DOHH2 (cell line): ENCODE results near the gene SCYL3.

Source experiments
- H3F3A ChIP-seq: fragments of 200-600 bp; sonication (generic), shearing (Covaris generic); 2 replicates; pipeline ENCODE4 v1.6.0; 2016; ENCODE audit warnings: antibody characterized with exemption, mild to moderate bottlenecking; ENCODE audit not compliant: control insufficient read depth, insufficient read depth
- H3K27ac ChIP-seq: fragments of 200-600 bp; sonication (generic); 2 replicates; pipeline ENCODE4 v1.5.1; 2014; ENCODE audit warnings: low read depth, mild to moderate bottlenecking, low read length, moderate library complexity
- H3K27me3 ChIP-seq: fragments of 200-600 bp; sonication (generic); 2 replicates; pipeline ENCODE4 v1.6.1; 2014; ENCODE audit warnings: mild to moderate bottlenecking, low read length, mixed read lengths; ENCODE audit not compliant: control insufficient read depth
- H3K36me3 ChIP-seq: fragments of 200-600 bp; sonication (generic); 2 replicates; pipeline ENCODE4 v1.6.1; 2014; ENCODE audit warnings: mild to moderate bottlenecking, low read length, moderate library complexity, mixed read lengths; ENCODE audit not compliant: control insufficient read depth
- H3K4me1 ChIP-seq: fragments of 200-600 bp; sonication (generic); 2 replicates; pipeline ENCODE4 v1.6.1; 2014; ENCODE audit warnings: mild to moderate bottlenecking, low read length, mixed read lengths; ENCODE audit not compliant: control insufficient read depth
- H3K4me2 ChIP-seq: fragments of 200-600 bp; sonication (generic); 2 replicates; pipeline ENCODE4 v1.6.0; 2014; ENCODE audit warnings: mild to moderate bottlenecking, low read length, moderate library complexity
- H3K4me3 ChIP-seq: fragments of 200-600 bp; sonication (generic); 2 replicates; pipeline ENCODE4 v1.5.1; 2014; ENCODE audit warnings: mild to moderate bottlenecking, low read length, mixed read lengths
- H3K79me2 ChIP-seq: fragments of 200-600 bp; sonication (generic); 2 replicates; pipeline ENCODE4 v1.6.1; 2014; ENCODE audit warnings: mild to moderate bottlenecking, low read length, mixed read lengths; ENCODE audit not compliant: control insufficient read depth
- H3K9me2 ChIP-seq: fragments of 200-600 bp; sonication (generic); replicated peaks from 2 replicates; pipeline ENCODE4 v1.6.1; 2014; ENCODE audit warnings: mild to moderate bottlenecking, low read length, mixed read lengths; ENCODE audit not compliant: control insufficient read depth
- H3K9me3 ChIP-seq: fragments of 200-600 bp; sonication (generic); 2 replicates; pipeline ENCODE4 v1.6.1; 2014; ENCODE audit warnings: antibody characterized with exemption, low read length, mixed read lengths; ENCODE audit not compliant: control insufficient read depth, insufficient read depth
- H4K20me1 ChIP-seq: fragments of 200-600 bp; sonication (generic); 2 replicates; pipeline ENCODE4 v1.6.0; 2014; ENCODE audit warnings: low read depth, mild to moderate bottlenecking, antibody characterized with exemption, low read length, moderate library complexity; ENCODE audit not compliant: control insufficient read depth, insufficient read depth
- CTCF ChIP-seq: fragments of 200-600 bp; sonication (generic); IDR thresholded peaks from one replicate; pipeline ENCODE4 v1.5.1; 2014; ENCODE audit warnings: antibody characterized with exemption, mild to moderate bottlenecking, low read depth, low read length; ENCODE audit not compliant: poor library complexity, severe bottlenecking
- EZH2phosphoT487 ChIP-seq: fragments of 200-600 bp; sonication (generic); IDR thresholded peaks from 2 replicates; pipeline ENCODE4 v1.6.1; 2017; ENCODE audit warnings: borderline replicate concordance, mild to moderate bottlenecking, antibody characterized with exemption, low read length, moderate library complexity, mixed read lengths

Gene SCYL3

GRCh38 chr1:169849346-169850022 lies 44.2 kb downstream of the SCYL3 start:
- H3K4me2 ChIP-seq: no peak overlapping the region
- no peak overlapping the region for H3K4me3 ChIP-seq
- TF ChIP-seq EZH2phosphoT487: no peak
- no peak for TF ChIP-seq CTCF
- no peaks in the 10 kb centered on the region for H3K27me3 ChIP-seq
- peaks cover 3% of the 10 kb centered on the region; the same call in 1 of the 2 replicates for H3F3A ChIP-seq
- no peaks in the 10 kb centered on the region for H4K20me1 ChIP-seq
- H3K79me2 ChIP-seq: no peaks in the 10 kb centered on the region
- H3K36me3 ChIP-seq: peaks cover 90% of the 10 kb centered on the region
- H3K9me2 ChIP-seq: no peaks in the 10 kb centered on the region
- H3K27ac ChIP-seq: no peak overlapping the region
- no peaks in the 10 kb centered on the region for H3K4me1 ChIP-seq
- no peaks in the 10 kb centered on the region for H3K9me3 ChIP-seq

- no peaks in the 10 kb centered on the region for H4K20me1 ChIP-seq
- no peak overlapping the region for H3K4me2 ChIP-seq
- no peaks in the 10 kb centered on the region for H3K4me1 ChIP-seq
- H3K27ac ChIP-seq: no peak overlapping the region
- no peak overlapping the region for H3K4me3 ChIP-seq
- H3K9me3 ChIP-seq: no peaks in the 10 kb centered on the region
- peaks cover 90% of the 10 kb centered on the region for H3K36me3 ChIP-seq
- no peaks in the 10 kb centered on the region for H3K9me2 ChIP-seq
- H3K27me3 ChIP-seq: no peaks in the 10 kb centered on the region
- TF ChIP-seq EZH2phosphoT487 (no peak), CTCF (no peak)
- H3F3A ChIP-seq: peaks cover 3% of the 10 kb centered on the region; the same call in 1 of the 2 replicates
- no peaks in the 10 kb centered on the region for H3K79me2 ChIP-seq
Measured at GRCh38 chr1:169848456-169848855, 45.2 kb downstream of the SCYL3 start.

GRCh38 chr1:169844941-169845608 lies 48.6 kb downstream of the SCYL3 start:
- TF ChIP-seq CTCF (no peak), EZH2phosphoT487 (no peak)
- no peak overlapping the region for H3K4me2 ChIP-seq

More at GRCh38 chr1:169844941-169845608, 48.6 kb downstream of the SCYL3 start:
- Histone ChIP-seq H3K27ac (no peak overlapping the region), H3K36me3 (peaks cover 88% of the 10 kb centered on the region), H3K79me2 (peaks cover 9% of the 10 kb centered on the region), H4K20me1 (no peaks in the 10 kb centered on the region), H3K4me1 (no peaks in the 10 kb centered on the region), H3K9me2 (no peaks in the 10 kb centered on the region), H3K4me3 (no peak overlapping the region), H3K9me3 (no peaks in the 10 kb centered on the region), H3K27me3 (no peaks in the 10 kb centered on the region), H3F3A (peaks cover 3% of the 10 kb centered on the region; the same call in 1 of the 2 replicates)
